A673 (cell line): Measurements from ENCODE around the gene MRPS25.

Experiments
- CTCF ChIP-seq: fragments of 300-800, 200-600 bp; sonication (generic); conservative IDR thresholded peaks from 2 replicates; pipeline ENCODE4 v1.5.1; 2017; ENCODE audit warnings: low read depth, mild to moderate bottlenecking, antibody characterized with exemption, low read length, moderate library complexity, mixed read lengths
- EZH2 ChIP-seq: fragments of 200-600 bp; sonication (generic); IDR thresholded peaks from 2 replicates; pipeline ENCODE4 v1.6.1; 2017; ENCODE audit warnings: borderline replicate concordance, low read depth, mild to moderate bottlenecking, mixed read lengths, antibody characterized with exemption, low read length; ENCODE audit not compliant: poor library complexity, severe bottlenecking

- no peak for TF ChIP-seq CTCF
- TF ChIP-seq EZH2 = no peak
Observed at GRCh38 chr3:15023719-15024118, 41.4 kb downstream of the MRPS25 start.
